Brain pericyte (primary cell): ENCODE results near the gene NT5C3A.
"Not testable (repeated sequence)": the region's sequence is repeated elsewhere in the genome, so short reads cannot be mapped to it uniquely, and the experiment has no call there.

Source experiments
- DNase-seq: peaks from one replicate; pipeline ENCODE4 v3.0.0-alpha.2; 2012; ENCODE audit warnings: low read depth, low spot score

Gene NT5C3A

GRCh38 chr7:33041631-33042428 is 20.7 kb downstream of the NT5C3A start:
- DNase-seq = no peak

GRCh38 chr7:33040803-33041516 is 21.6 kb downstream of the NT5C3A start:
- DNase-seq = no peak

GRCh38 chr7:33039903-33040292 is 22.7 kb downstream of the NT5C3A start:
- DNase-seq = no peak

- no peak for DNase-seq
Observed at GRCh38 chr7:33039257-33039902, 23.2 kb downstream of the NT5C3A start.

GRCh38 chr7:33038639-33039038 is 23.9 kb downstream of the NT5C3A start:
- DNase-seq = no peak

GRCh38 chr7:33035776-33036175 is 26.8 kb downstream of the NT5C3A start:
- DNase-seq = no peak

- no peak for DNase-seq
Observed at GRCh38 chr7:33024189-33024757, 38.3 kb downstream of the NT5C3A start.

- DNase-seq = no peak
Observed at GRCh38 chr7:33012364-33012763, 50.2 kb downstream of the NT5C3A start.

GRCh38 chr7:33009734-33010133 is 52.8 kb downstream of the NT5C3A start:
- no peak for DNase-seq

- DNase-seq = not testable (repeated sequence)
Observed at GRCh38 chr7:33005690-33006089, 56.9 kb downstream of the NT5C3A start.

GRCh38 chr7:33005193-33005592 is 57.4 kb downstream of the NT5C3A start:
- not testable (repeated sequence) for DNase-seq

GRCh38 chr7:33004104-33004616 is 58.4 kb downstream of the NT5C3A start:
- not testable (repeated sequence) for DNase-seq

GRCh38 chr7:33003111-33003510 is 59.5 kb downstream of the NT5C3A start:
- DNase-seq = not testable (repeated sequence)

- DNase-seq = not testable (repeated sequence)
Observed at GRCh38 chr7:32999380-32999779, 63.2 kb downstream of the NT5C3A start.

- not testable (repeated sequence) for DNase-seq
Observed at GRCh38 chr7:32998361-32999171, 64.0 kb downstream of the NT5C3A start.

- DNase-seq = not testable (repeated sequence)
Observed at GRCh38 chr7:32997956-32998355, 64.6 kb downstream of the NT5C3A start.

GRCh38 chr7:32992750-32993149 is 69.8 kb downstream of the NT5C3A start:
- not testable (repeated sequence) for DNase-seq

- DNase-seq = not testable (repeated sequence)
Observed at GRCh38 chr7:32991975-32992700, 70.4 kb downstream of the NT5C3A start.

GRCh38 chr7:32991068-32991585 is 71.4 kb downstream of the NT5C3A start:
- not testable (repeated sequence) for DNase-seq

GRCh38 chr7:32988148-32988547 is 74.4 kb downstream of the NT5C3A start:
- not testable (repeated sequence) for DNase-seq
